ENCODE measurements around the gene GLG1. TPM values are rescaled to one million over a fixed set of nuclear protein-coding genes. Genes with fewer than 3 reads are reported as not detected.
A peak's percentile ranks its signal among the peaks of the same experiment; 100 is the strongest.

Gene GLG1
- total RNA-seq, 1 donor from 2014 or later: 81.4 TPM

DNA sequence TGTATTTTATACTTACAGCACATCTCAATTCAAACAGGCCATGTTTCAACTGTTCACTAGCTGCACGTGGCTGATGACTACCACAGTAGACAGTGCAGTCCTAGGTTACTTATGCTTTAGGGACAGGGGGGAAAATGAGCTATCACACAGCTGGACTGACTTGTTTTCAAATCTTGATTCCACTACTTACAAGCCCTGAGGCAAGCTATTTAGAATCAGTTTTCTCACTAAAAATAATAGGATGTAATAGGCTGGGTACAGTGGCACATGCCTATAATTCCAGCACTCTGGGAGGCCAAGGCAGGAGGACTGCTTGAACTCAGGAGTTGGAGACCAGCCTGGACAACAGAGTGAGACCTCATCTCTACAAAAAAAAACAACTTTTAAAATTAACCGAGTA lies 10.3 kb downstream of the GLG1 start:
- Mint-ChIP-seq H3K4me3 (no peak overlapping the region), H3K4me1 (peaks cover 45% of the 10 kb centered on the region), H3K9me3 (no peaks in the 10 kb centered on the region), H3K36me3 (ENCODE audit: low read depth) (peaks cover 15% of the 10 kb centered on the region), H3K27ac (no peak overlapping the region), H3K27me3 (no peaks in the 10 kb centered on the region)
- TF ChIP-seq, protein P1, sequence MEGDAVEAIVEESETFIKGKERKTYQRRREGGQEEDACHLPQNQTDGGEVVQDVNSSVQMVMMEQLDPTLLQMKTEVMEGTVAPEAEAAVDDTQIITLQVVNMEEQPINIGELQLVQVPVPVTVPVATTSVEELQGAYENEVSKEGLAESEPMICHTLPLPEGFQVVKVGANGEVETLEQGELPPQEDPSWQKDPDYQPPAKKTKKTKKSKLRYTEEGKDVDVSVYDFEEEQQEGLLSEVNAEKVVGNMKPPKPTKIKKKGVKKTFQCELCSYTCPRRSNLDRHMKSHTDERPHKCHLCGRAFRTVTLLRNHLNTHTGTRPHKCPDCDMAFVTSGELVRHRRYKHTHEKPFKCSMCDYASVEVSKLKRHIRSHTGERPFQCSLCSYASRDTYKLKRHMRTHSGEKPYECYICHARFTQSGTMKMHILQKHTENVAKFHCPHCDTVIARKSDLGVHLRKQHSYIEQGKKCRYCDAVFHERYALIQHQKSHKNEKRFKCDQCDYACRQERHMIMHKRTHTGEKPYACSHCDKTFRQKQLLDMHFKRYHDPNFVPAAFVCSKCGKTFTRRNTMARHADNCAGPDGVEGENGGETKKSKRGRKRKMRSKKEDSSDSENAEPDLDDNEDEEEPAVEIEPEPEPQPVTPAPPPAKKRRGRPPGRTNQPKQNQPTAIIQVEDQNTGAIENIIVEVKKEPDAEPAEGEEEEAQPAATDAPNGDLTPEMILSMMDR (IDR thresholded peaks at IDR 0.05): no peak
- ATAC-seq (ENCODE audit: low read depth): no peak
- ChIA-PET POLR2A (no interaction called here), CTCF (no interaction called here)
- intact Hi-C loops (cut with micrococcal nuclease): no loop called here
- DNase-seq: no peak

DNA sequence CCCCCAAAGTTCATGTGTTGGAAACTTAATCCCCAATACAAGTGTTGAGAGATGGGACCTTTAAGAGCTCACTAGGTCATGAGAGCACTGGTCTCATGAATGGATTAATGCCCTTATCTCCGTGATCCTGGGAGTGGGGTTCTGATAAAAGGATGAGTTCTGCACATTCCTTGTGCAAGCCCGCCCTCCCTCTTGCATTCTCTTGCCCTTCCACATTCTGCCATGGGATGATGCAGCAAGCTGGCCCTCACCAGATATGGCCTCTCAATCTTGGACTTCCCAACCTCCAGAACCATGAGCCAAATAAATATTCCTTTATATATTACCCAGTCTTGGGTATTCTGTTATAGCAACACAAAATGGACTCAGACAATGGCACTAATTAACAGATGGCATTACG lies 14.1 kb downstream of the GLG1 start:
- intact Hi-C loops (cut with micrococcal nuclease): no loop called here
- H3K4me1 Mint-ChIP-seq: peaks cover 46% of the 10 kb centered on the region

DNA sequence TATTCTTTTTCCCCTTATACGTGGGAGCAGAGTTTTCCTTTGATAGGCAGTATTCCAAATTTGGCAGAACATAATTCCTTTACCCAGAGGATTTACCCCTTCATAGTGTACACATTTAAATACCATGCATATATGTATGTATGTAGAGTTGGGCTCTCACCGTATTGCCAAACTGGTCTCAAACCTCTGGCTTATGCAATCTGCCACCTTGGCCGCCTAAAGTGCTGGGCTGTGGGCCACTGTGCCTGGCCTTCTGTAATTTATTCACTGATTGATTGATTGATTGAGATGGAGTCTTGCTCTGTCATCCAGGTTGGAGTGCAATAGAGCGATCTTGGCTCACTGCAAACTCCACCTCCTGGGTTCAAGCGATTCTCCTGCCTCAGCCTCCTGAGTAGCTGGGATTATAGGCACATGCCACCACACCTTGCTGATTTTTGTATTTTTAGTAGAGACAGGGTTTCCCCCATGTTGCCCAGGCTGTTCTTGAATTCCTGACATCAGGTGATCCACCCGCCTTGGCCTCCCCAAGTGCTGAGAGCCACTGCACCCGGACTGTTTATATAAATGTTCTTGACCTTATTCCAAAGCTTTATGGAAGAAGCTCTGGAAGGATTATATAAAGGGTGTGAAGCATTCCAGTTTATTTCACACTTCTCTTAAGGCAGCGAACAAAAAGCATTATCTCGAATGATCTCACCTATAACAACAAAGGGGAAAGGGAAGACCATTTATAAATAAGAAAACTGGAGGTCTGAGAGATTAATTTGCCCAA lies 14.9 kb downstream of the GLG1 start:
- ChIA-PET POLR2A (interaction anchor here (0.7 kb wide), 1 partner anchor 15 kb away, joined by 3 read pairs; the partner anchor contains the start of gene GLG1), CTCF (no interaction called here)
- Mint-ChIP-seq H3K4me3 (no peak overlapping the region), H3K27me3 (no peaks in the 10 kb centered on the region), H3K27ac (peak overlapping the region; percentile 18), H3K4me1 (peaks cover 51% of the 10 kb centered on the region), H3K36me3 (ENCODE audit: low read depth) (peaks cover 21% of the 10 kb centered on the region), H3K9me3 (no peaks in the 10 kb centered on the region)
- no peak for ATAC-seq (ENCODE audit: low read depth)
- intact Hi-C loops (cut with micrococcal nuclease): no loop called here
- TF ChIP-seq, protein P1 (IDR thresholded peaks at IDR 0.05): no peak
- no peak for DNase-seq

More for the DNA sequence above, 14.1 kb downstream of the GLG1 start:
- Mint-ChIP-seq H3K9me3 (no peaks in the 10 kb centered on the region), H3K36me3 (ENCODE audit: low read depth) (peaks cover 15% of the 10 kb centered on the region), H3K4me3 (no peak overlapping the region), H3K27me3 (no peaks in the 10 kb centered on the region), H3K27ac (peak overlapping the region; percentile 18)
- ATAC-seq (ENCODE audit: low read depth) (no peak), DNase-seq (no peak)
- TF ChIP-seq, protein P1 (IDR thresholded peaks at IDR 0.05): no peak
- ChIA-PET POLR2A (interaction anchor here (0.6 to 0.7 kb wide), 2 partner anchors 15 to 571 kb away, joined by 3 to 6 read pairs; partner anchors contain the start of gene GLG1), CTCF (no interaction called here)

DNA sequence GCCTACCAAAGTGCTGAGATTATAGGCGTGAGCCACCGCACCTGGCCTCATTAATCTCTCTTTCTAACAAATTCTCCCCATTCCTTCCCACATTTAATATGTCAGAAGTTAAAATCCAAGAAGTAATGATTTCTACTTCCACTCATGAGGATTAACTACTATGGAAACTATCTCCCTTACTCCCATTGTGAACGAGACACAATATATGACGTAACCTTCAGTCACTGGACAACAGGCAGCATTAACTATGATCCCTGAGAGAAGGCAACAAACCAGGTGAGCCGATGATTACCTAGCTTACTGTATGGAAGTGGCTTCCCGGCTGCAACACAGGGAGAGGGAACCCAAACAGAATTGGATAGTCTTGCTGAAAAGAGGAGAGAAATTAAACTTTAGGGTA lies 20.0 kb downstream of the GLG1 start:
- intact Hi-C loops (cut with micrococcal nuclease): no loop called here
- DNase-seq: no peak
- TF ChIP-seq, protein P1 (IDR thresholded peaks at IDR 0.05): no peak
- Mint-ChIP-seq H3K4me3 (no peak overlapping the region), H3K36me3 (ENCODE audit: low read depth) (peaks cover 14% of the 10 kb centered on the region), H3K27ac (peak overlapping the region; percentile 3), H3K27me3 (no peaks in the 10 kb centered on the region), H3K4me1 (peaks cover 61% of the 10 kb centered on the region), H3K9me3 (no peaks in the 10 kb centered on the region)
- ChIA-PET CTCF (interaction anchor here (1.1 kb wide), 1 partner anchor 20 kb away, joined by 3 read pairs; the partner anchor contains the start of gene GLG1), POLR2A (interaction anchor here (1.1 kb wide), 1 partner anchor 9 kb away, joined by 3 read pairs; no protein-coding TSS in a partner anchor)
- ATAC-seq (ENCODE audit: low read depth): no peak

DNA sequence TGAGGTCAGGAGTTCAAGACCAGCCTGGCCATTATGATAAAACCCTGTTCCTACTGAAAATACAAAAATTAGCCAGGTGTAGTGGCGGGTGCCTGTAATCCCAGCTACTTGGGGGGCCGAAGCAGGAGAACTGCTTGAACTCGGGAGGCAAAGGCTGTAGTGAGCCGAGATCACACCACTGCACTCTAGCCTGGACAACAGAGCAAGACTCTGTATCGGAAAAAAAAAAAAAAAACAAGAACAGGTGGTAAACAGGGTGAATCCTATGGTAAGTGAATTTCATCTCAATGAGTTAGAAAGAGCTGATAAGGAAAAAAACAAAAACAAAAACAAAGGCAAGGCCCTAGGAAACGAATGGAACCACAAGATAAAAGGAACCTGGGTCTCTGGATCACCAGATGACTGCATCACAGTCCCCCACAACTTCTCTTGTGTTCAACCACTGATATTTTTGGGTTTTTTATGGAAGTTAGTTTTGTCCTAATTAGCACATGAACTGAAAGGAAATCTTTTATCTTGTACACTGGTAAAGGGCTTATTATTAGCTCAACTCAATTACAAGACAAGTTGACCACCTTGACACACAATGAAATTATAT lies 21.0 kb downstream of the GLG1 start:
- intact Hi-C loops (cut with micrococcal nuclease): no loop called here
- no peak overlapping the region for H3K4me3 Mint-ChIP-seq

More for the DNA sequence above, 21.0 kb downstream of the GLG1 start:
- DNase-seq (no peak), ATAC-seq (ENCODE audit: low read depth) (no peak)
- POLR2A ChIA-PET: interaction anchor here (0.5 to 1.2 kb wide), 3 partner anchors 12 to 81 kb away, joined by 3 to 6 read pairs (median 3); partner anchors contain the start of genes GLG1 and RFWD3
- H3K36me3 Mint-ChIP-seq (ENCODE audit: low read depth): peaks cover 14% of the 10 kb centered on the region
- no peak overlapping the region for H3K27ac Mint-ChIP-seq
- H3K9me3 Mint-ChIP-seq: no peaks in the 10 kb centered on the region
- CTCF ChIA-PET: interaction anchor here (1.3 kb wide), 1 partner anchor 37 kb away, joined by 3 read pairs; no protein-coding TSS in a partner anchor
- TF ChIP-seq, protein P1 (IDR thresholded peaks at IDR 0.05): no peak
- peaks cover 66% of the 10 kb centered on the region for H3K4me1 Mint-ChIP-seq
- no peaks in the 10 kb centered on the region for H3K27me3 Mint-ChIP-seq
